22Rv1 (cell line): Measurements from ENCODE around the gene SSTR3.

Source experiments
- H3K27ac ChIP-seq: fragments of 450-650 bp; 2 replicates; pipeline ENCODE4 v1.5.1; 2017
- ZFX ChIP-seq: fragments of 450-650 bp; IDR thresholded peaks from 2 replicates; pipeline ENCODE4 v1.6.1; 2017; ENCODE audit warnings: antibody characterized with exemption, borderline replicate concordance
- TF ChIP-seq, protein P1 (sequence below): fragments of 450-650 bp; IDR thresholded peaks from 2 replicates; pipeline ENCODE4 v1.5.1; 2017; ENCODE audit warnings: mild to moderate bottlenecking

Gene SSTR3

GRCh38 chr22:37245740-37246139 lies 33.5 kb upstream of the SSTR3 start:
- no peak overlapping the region for H3K27ac ChIP-seq
- no peak for TF ChIP-seq ZFX
- TF ChIP-seq, protein P1, sequence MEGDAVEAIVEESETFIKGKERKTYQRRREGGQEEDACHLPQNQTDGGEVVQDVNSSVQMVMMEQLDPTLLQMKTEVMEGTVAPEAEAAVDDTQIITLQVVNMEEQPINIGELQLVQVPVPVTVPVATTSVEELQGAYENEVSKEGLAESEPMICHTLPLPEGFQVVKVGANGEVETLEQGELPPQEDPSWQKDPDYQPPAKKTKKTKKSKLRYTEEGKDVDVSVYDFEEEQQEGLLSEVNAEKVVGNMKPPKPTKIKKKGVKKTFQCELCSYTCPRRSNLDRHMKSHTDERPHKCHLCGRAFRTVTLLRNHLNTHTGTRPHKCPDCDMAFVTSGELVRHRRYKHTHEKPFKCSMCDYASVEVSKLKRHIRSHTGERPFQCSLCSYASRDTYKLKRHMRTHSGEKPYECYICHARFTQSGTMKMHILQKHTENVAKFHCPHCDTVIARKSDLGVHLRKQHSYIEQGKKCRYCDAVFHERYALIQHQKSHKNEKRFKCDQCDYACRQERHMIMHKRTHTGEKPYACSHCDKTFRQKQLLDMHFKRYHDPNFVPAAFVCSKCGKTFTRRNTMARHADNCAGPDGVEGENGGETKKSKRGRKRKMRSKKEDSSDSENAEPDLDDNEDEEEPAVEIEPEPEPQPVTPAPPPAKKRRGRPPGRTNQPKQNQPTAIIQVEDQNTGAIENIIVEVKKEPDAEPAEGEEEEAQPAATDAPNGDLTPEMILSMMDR: no peak

DNA sequence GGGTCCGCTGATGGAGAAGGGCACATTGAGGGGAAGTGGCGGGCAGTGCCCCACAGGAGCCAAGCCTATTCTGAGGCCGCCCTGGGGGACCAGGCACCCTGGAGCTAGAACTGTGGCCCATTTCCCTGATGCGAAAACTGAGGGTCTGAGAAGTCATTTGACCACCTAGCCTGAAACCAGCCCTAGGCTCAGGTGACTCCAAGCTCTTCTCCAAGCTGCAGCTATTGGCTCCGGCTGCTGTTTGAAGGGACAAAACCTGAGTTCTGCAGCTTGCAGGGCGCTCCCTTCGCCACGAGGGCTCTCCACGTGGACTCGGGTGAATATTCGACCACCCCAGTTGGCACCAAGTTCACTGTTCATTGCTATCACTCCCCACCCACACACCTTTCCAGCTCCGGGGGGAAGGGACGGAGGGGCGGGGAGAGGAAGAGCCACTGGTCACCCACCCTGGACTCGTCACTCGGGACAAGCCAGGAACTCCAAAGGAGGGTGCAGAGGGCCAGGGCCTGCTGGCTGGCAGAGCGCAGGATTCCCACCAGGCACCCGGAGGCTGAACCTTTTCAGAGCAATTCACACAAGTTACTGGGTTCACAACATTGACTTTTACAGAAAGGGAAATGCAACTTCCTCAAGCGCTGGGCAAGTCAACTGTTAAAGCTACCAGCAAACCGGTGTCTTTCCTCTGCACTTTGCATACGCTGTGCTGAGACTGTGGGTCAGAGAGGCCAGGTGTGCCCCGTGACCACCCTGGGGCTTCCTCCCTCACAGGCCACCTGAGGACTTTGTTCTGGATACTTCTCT lies 32.8 kb upstream of the SSTR3 start:
- no peak overlapping the region for H3K27ac ChIP-seq
- TF ChIP-seq, protein P1: no peak

DNA sequence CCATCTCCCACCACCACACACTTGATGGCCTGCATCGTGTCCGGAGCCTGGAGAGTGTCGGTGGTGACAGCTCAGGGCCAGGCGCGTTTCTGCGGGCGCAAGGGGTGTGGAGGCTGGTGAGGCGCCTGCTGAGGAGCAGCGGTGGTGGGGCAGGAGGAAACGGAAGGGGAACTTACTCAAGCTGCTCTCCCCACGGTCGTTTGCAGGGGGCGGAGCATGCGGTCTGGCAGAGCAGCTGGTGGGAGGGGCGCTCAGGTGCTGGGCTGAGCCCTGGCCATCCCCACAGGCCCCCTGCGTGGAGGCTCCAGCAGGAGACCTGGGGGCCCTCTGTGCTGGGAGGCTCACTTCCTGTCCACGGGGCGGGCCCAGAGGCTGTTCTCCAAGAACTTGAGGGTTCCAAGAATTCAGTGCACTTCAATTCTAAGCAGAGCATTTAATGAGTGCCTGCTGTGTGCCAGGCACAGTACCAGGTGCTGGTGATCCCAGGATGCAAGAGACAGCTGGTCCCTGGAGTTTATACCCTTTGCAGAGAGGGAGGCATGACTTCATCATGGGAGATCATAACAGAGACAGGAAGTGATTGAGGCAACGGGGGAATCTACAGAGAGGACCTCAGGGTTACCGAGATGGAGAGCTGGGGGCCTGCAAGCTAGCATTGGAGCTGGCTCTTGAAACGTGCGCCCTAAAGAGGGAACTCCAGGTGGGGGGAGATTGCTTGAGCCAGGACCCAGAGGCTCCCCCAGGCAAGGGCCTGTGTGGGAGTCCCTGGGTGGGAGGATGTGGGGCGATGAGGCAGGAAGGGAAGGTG lies 32.0 kb upstream of the SSTR3 start, which contains the start of gene RAC2:
Gene RAC2 (minus strand): TSS at position 156 of the 808 bp plus-strand sequence. CDS start 121 bp downstream, at position 35.
- H3K27ac ChIP-seq: no peak within 1 kb of the TSS
- no peak for TF ChIP-seq ZFX
- TF ChIP-seq, protein P1: no peak

DNA sequence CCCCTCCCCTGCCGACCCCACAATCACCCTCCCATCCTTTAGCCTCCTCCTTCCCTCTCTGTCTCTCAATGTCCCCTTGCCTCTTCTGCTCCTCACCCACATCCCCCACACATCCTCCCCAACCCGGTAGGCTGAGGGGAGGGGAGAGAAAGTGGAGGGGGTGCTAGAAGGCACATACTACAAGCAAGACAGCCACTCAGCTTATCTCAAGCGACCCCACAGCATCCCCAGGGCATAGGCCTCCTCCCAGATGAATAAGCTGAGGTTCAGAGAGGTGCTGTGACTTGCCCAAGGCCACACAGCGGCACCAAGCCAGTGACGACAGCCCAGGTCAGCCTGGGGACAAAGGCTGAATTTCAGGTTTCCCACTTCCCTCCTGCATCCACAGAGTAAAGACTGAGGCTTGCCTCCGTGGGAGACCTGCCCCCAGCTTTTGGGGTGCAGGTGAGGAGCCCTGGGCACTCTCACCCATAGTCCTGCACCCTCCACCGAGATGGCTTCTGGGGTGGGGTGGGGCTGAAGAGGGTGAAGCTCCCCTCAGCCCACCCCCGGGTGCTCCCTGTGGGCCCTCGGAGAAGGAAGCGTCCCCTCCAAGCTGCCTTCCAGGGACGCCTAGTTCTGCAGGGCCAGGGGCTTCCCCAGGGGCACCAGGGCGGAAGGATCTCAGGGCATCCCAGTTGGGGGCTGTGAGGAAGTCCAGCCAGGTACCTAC lies 31.3 kb upstream of the SSTR3 start:
- H3K27ac ChIP-seq: no peak overlapping the region
- TF ChIP-seq, protein P1: no peak
- TF ChIP-seq ZFX: no peak

DNA sequence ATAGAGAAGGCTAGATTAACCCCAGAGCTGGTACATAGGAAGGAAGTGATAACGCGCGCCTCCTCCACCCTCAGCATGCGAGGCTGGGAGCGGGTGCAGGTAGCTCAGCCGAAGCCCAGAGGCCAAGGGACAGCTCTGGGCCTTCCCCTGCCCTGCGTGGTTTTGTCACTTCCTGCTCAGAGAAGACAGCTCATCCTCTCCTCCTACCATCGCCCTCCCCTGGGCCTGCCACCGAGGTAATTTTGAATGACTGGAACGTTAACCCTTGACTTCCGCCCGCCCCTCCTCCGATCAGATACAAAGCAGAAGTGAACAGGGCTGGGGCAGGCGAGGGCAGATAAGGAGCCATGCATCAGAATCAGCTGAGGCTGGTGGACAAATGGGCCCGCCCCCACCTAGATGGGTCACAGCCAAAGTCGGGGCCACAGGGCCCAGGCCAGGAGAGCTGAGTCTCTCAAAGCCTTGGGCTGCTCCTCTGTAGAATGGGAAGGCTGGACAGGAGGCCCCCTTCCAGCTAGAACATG lies 30.2 kb upstream of the SSTR3 start:
- TF ChIP-seq ZFX: no peak
- TF ChIP-seq, protein P1: no peak
- H3K27ac ChIP-seq: no peak overlapping the region

GRCh38 chr22:37241351-37242142 lies 29.3 kb upstream of the SSTR3 start:
- H3K27ac ChIP-seq: no peak overlapping the region
- TF ChIP-seq ZFX: no peak
- TF ChIP-seq, protein P1: no peak
